Upper lobe of left lung (tissue), 6 donors: Measurements from ENCODE around the gene ERF. TPM values are rescaled to one million over a fixed set of nuclear protein-coding genes. Genes with fewer than 3 reads are reported as not detected.
A peak's percentile ranks its signal among the peaks of the same experiment; 100 is the strongest.

ENCODE experiments used
- ATAC-seq, 2 donors: fragments of 200-7000 bp; cut with Tn5 transposase; one replicate each; pipeline ENCODE4 v1.9.1; 2022; ENCODE audit warnings: mild to moderate bottlenecking in 2 of 2, moderate library complexity in 2 of 2; ENCODE audit not compliant: low FRiP score in 2 of 2
- DNase-seq, 2 donors: peaks; one replicate each; pipeline ENCODE4 v3.0.0-alpha.2; 2019 to 2020
- H3K27ac ChIP-seq, 4 donors: fragments of 200-600 bp; sonication (generic); one replicate each; pipeline ENCODE4 v1.5.1; 2016 to 2019
- H3K27me3 ChIP-seq, 4 donors: fragments of 200-600 bp; sonication (generic); one replicate each; pipeline ENCODE4 v1.5.1; 2017 to 2019
- H3K36me3 ChIP-seq, 4 donors: fragments of 200-600 bp; sonication (generic); one replicate each; pipeline ENCODE4 v1.5.1; 2016 to 2019
- H3K4me1 ChIP-seq, 4 donors: fragments of 200-600 bp; sonication (generic); one replicate each; pipeline ENCODE4 v1.5.1; 2018 to 2019
- H3K4me3 ChIP-seq, 4 donors: fragments of 200-600 bp; sonication (generic); one replicate each; pipeline ENCODE4 v1.5.1; 2017 to 2019; ENCODE audit warnings: mild to moderate bottlenecking in 2 of 4, moderate library complexity in 1 of 4
- H3K9me3 ChIP-seq, 4 donors: fragments of 200-600 bp; sonication (generic); one replicate each; pipeline ENCODE4 v1.5.1; 2018 to 2019
- EP300 ChIP-seq, 4 donors: sonication (generic); formaldehyde crosslinking; IDR thresholded peaks; one replicate each; pipeline ENCODE4 v1.5.1; 2017; ENCODE audit warnings: antibody characterized with exemption in 4 of 4, control low read depth in 2 of 4
- POLR2A ChIP-seq, 4 donors: fragments of 450-650 bp; IDR thresholded peaks; one replicate each; pipeline ENCODE4 v1.5.1; 2016 to 2017; ENCODE audit warnings: antibody characterized with exemption in 4 of 4, mild to moderate bottlenecking in 2 of 4
- POLR2AphosphoS5 ChIP-seq, 2 donors: sonication (generic); formaldehyde crosslinking; IDR thresholded peaks; one replicate each; pipeline ENCODE4 v1.5.1; 2017; ENCODE audit warnings: antibody characterized with exemption in 2 of 2
- WGBS, 2 donors: methylation state at CpG; one replicate each; pipeline ENCODE4 v1.1.5; 2017 to 2018; 5-methylcytosine and 5-hydroxymethylcytosine counted together
- total RNA-seq, 6 donors: library from RNA; depleted of rRNA in 4 of 6; stranded (reverse); fragments of >200 nt in 4 of 6; gene quantifications; one replicate each; pipeline versions ENCODE4 v1.1.0 to v1.2.1, GENCODE V29; 2016 to 2021
- TF ChIP-seq, protein P1 (sequence below), 6 experiments: fragments of 450-650 bp in 4 of 6; fragments of 200-600 bp in 2 of 6; sonication (generic) in 2 of 6; IDR thresholded peaks; one replicate each; pipeline ENCODE4 v1.5.1; 2016 to 2019; ENCODE audit warnings: antibody characterized with exemption in 6 of 6
- donor health status: DM: no; HTN: no; CAD: no; lungs with moderate emphysema.
- donor health status: DM: no; HTN: yes; CAD: no; lungs with severe emphysema.

The ERF gene
- total RNA-seq, 6 donors from 2014 or later, result 13.6 to 59.4 (median 32.5) TPM

DNA sequence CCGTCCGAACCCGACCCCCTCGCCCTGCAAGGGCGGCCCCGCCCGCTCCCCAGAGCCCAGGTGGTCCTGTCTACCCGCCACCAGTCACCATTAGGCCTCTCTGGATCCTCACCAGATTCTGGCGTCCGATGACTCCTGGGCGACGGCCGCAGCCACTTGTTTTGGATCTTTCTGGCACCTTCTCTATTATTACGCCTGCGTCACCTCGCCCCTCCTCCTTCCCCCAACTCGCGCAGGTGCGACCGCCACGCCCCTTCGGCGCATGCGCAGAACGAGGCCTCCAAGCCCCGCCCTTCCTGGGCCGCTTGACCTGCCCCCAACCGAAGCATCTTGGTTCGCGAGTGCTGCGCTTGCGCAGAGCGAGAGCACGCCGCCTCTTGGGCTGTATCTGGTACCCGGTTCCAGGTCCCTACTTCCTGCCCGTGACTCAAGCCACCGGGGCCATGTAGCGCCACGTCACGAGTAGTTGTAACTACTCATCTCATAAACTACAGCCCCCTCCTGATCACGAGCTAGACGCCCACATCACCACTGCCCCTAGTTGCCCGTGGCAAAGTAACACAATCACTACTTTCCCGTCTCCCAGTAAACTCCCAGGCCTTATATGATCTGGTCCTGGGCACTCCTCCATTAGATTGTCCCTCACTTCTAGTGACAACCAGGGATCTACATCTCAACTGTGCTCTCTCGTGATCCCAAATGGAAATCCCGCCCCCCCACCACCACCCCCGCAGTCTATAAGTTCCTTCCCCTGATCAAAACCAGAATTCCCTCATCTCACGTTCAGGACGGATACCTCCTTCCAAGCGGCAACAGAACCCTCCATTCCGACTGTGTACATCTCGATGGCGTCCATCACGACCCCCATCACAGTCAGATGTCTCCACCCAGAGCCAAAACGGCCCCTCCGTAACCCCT is 37.1 kb downstream of the ERF start, which contains the start of gene DEDD2:
Gene DEDD2 (minus strand): TSS at position 158 of the 918 bp plus-strand sequence. CDS start 670 bp downstream, outside the sequence.
- H3K4me1 ChIP-seq, result peaks cover 31 to 67% (median 52%) of the 10 kb centered on the region in 4 donors
- ATAC-seq, result peak; percentile 92 to 94
- TF ChIP-seq POLR2A (IDR thresholded peaks at IDR 0.05) (peak in 3 of 4 donors; percentile 59 to 96 (median 91)), POLR2AphosphoS5 (IDR thresholded peaks at IDR 0.05) (peak; percentile 78 to 94), EP300 (IDR thresholded peaks at IDR 0.05) (peak in 1 of 4 donors; percentile 61)
- TF ChIP-seq, protein P1, sequence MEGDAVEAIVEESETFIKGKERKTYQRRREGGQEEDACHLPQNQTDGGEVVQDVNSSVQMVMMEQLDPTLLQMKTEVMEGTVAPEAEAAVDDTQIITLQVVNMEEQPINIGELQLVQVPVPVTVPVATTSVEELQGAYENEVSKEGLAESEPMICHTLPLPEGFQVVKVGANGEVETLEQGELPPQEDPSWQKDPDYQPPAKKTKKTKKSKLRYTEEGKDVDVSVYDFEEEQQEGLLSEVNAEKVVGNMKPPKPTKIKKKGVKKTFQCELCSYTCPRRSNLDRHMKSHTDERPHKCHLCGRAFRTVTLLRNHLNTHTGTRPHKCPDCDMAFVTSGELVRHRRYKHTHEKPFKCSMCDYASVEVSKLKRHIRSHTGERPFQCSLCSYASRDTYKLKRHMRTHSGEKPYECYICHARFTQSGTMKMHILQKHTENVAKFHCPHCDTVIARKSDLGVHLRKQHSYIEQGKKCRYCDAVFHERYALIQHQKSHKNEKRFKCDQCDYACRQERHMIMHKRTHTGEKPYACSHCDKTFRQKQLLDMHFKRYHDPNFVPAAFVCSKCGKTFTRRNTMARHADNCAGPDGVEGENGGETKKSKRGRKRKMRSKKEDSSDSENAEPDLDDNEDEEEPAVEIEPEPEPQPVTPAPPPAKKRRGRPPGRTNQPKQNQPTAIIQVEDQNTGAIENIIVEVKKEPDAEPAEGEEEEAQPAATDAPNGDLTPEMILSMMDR (IDR thresholded peaks at IDR 0.05), result peak in 1 of 6 experiments; percentile 42
- peaks cover 6 to 23% (median 10%) of the 10 kb centered on the region in 4 donors for H3K36me3 ChIP-seq
- no peaks in the 10 kb centered on the region for H3K9me3 ChIP-seq
- 18 to 33% methylated on average over 34 to 55 of the region's 57 CpGs for WGBS, 2 donors
- peak; percentile 99 to 100 for DNase-seq
- no peaks in the 10 kb centered on the region for H3K27me3 ChIP-seq
- H3K27ac ChIP-seq, result peak within 1 kb of the TSS; percentile 84 to 97 (median 92)
- peak within 1 kb of the TSS; percentile 67 to 91 (median 72) for H3K4me3 ChIP-seq

GRCh38 chr19:42216653-42217519 is 38.0 kb downstream of the ERF start:
- H3K27ac ChIP-seq, result peak overlapping the region; percentile 84 to 97 (median 92)
- H3K9me3 ChIP-seq, result no peaks in the 10 kb centered on the region
- WGBS, 2 donors, result 1% methylated on average over 28 of the region's 79 CpGs; no CpG with 5 or more reads in 1 of the 2 donors
- peak overlapping the region; percentile 67 to 91 (median 72) for H3K4me3 ChIP-seq
- H3K27me3 ChIP-seq, result no peaks in the 10 kb centered on the region
- H3K4me1 ChIP-seq, result peaks cover 27 to 68% (median 52%) of the 10 kb centered on the region in 4 donors
- peaks cover 6 to 30% (median 13%) of the 10 kb centered on the region in 4 donors for H3K36me3 ChIP-seq
- ATAC-seq, result peak; percentile 31 to 34
- no peak for TF ChIP-seq EP300 (IDR thresholded peaks at IDR 0.05)
- TF ChIP-seq, protein P1 (IDR thresholded peaks at IDR 0.05), result no peak
- no peak for TF ChIP-seq POLR2A (IDR thresholded peaks at IDR 0.05)
- TF ChIP-seq POLR2AphosphoS5 (IDR thresholded peaks at IDR 0.05), result no peak
- peak; percentile 48 to 90 for DNase-seq

GRCh38 chr19:42214810-42215485 is 40.0 kb downstream of the ERF start:
- H3K36me3 ChIP-seq, result peaks cover 11 to 50% (median 23%) of the 10 kb centered on the region in 4 donors
- 76 to 77% methylated on average over 11 of the region's 11 CpGs for WGBS, 2 donors

DNA sequence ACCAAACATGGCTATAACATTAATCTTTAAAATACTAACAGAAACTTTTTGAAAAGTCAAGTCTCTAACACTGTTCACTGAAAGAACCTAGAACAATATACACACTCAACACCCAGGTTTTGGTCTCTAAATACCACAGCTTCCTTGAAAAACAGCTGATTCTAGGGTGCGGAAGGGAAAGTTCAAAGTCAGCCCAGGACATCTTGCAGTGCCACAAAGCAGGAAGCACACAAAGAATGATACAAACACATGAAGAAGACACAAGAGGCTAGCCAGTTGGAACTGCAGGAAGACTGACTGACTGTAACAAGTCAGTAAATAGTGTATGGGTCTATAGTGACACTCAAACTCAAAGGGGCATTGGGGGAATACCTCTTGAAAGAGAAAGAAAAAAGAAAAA is 42.0 kb downstream of the ERF start:
- no peak for DNase-seq
- WGBS, 2 donors, result 55 to 80% methylated on average over 1 of the region's 1 CpG
- Histone ChIP-seq H3K9me3 (no peaks in the 10 kb centered on the region), H3K36me3 (peaks cover 23 to 70% (median 44%) of the 10 kb centered on the region in 4 donors), H3K4me3 (no peak overlapping the region), H3K4me1 (peaks cover 0 to 45% (median 24%) of the 10 kb centered on the region in 4 donors), H3K27ac (no peak overlapping the region), H3K27me3 (no peaks in the 10 kb centered on the region)
- ATAC-seq, result no peak
- TF ChIP-seq POLR2A (IDR thresholded peaks at IDR 0.05) (peak in 1 of 4 donors; percentile 16), POLR2AphosphoS5 (IDR thresholded peaks at IDR 0.05) (no peak), EP300 (IDR thresholded peaks at IDR 0.05) (no peak)
- TF ChIP-seq, protein P1 (IDR thresholded peaks at IDR 0.05), result no peak

More at GRCh38 chr19:42214810-42215485, 40.0 kb downstream of the ERF start:
- H3K27me3 ChIP-seq, result no peaks in the 10 kb centered on the region
- ATAC-seq (no peak), DNase-seq (no peak)
- H3K4me3 ChIP-seq, result peak overlapping the region in 2 of 4 donors; percentile 67 to 91
- peak overlapping the region in 1 of 4 donors; percentile 21 for H3K27ac ChIP-seq
- no peak for TF ChIP-seq POLR2AphosphoS5 (IDR thresholded peaks at IDR 0.05)
- H3K9me3 ChIP-seq, result no peaks in the 10 kb centered on the region
- peaks cover 16 to 55% (median 40%) of the 10 kb centered on the region in 4 donors for H3K4me1 ChIP-seq
